IMR-90 (cell line): Measurements from ENCODE around the gene ANLN. TPM values are rescaled to one million over a fixed set of nuclear protein-coding genes. Genes with fewer than 3 reads are reported as not detected.
A peak's percentile ranks its signal among the peaks of the same experiment; 100 is the strongest.

Experiments used
- ATAC-seq: fragments of 200-7000 bp; cut with Tn5 transposase; 2 replicates; pipeline ENCODE4 v1.9.1; 2020; ENCODE audit warnings: low read depth, mild to moderate bottlenecking, moderate library complexity
- BruUV-seq: library from RNA; stranded (reverse); fragments of 400-500 nt; replicated peaks from 2 replicates; lab custom pipeline; 2021; lab: Mats Ljungman, UMichigan
- CTCF ChIA-PET: fragments of 300-600 bp; formaldehyde crosslinking; extraction: SDS; loops from one replicate; lab custom pipeline; 2021; ENCODE audit warnings: antibody characterized with exemption; lab: Yijun Ruan, JAX
- POLR2A ChIA-PET: fragments of 300-600 bp; sonication (Branson Sonifier 250); formaldehyde crosslinking; loops from one replicate; lab custom pipeline; 2022; ENCODE audit warnings: antibody characterized with exemption; ENCODE audit not compliant: unreplicated experiment; lab: Charles Lee
- DNase-seq: peaks from one replicate; pipeline ENCODE4 v3.0.0; 2013
- H2AFZ ChIP-seq: replicated peaks from 2 replicates; pipeline ENCODE3; 2013; ENCODE audit warnings: low read length, mild to moderate bottlenecking; ENCODE audit not compliant: poor library complexity
- H2AK5ac ChIP-seq: 2 replicates; pipeline ENCODE4 v1.6.1; 2013; ENCODE audit warnings: low read depth, low read length, inconsistent platforms
- H2AK9ac ChIP-seq: replicated peaks from 2 replicates; pipeline ENCODE3; 2013; ENCODE audit warnings: mild to moderate bottlenecking, low read depth, low read length, moderate library complexity; ENCODE audit not compliant: poor library complexity
- H2BK120ac ChIP-seq: 2 replicates; pipeline ENCODE4 v1.6.1; 2013; ENCODE audit warnings: low read depth, low read length, inconsistent platforms
- H2BK15ac ChIP-seq: 3 replicates; pipeline ENCODE4 v1.6.1; 2013; ENCODE audit warnings: low read depth, low read length, inconsistent platforms
- H2BK20ac ChIP-seq: 2 replicates; pipeline ENCODE4 v1.6.1; 2013; ENCODE audit warnings: low read depth, mild to moderate bottlenecking, inconsistent platforms, low read length, moderate library complexity
- H2BK5ac ChIP-seq: 2 replicates; pipeline ENCODE4 v1.6.1; 2013; ENCODE audit warnings: mild to moderate bottlenecking, low read depth, low read length, inconsistent platforms; ENCODE audit not compliant: poor library complexity, severe bottlenecking
- H3K14ac ChIP-seq: replicated peaks from 2 replicates; pipeline ENCODE4 v1.6.1; 2013; ENCODE audit warnings: low read depth, low read length, inconsistent platforms
- H3K18ac ChIP-seq: 2 replicates; pipeline ENCODE4 v1.6.1; 2013; ENCODE audit warnings: low read depth, low read length, control low read depth
- H3K23ac ChIP-seq: 2 replicates; pipeline ENCODE4 v1.6.1; 2013; ENCODE audit warnings: low read depth, low read length, inconsistent platforms
- H3K27ac ChIP-seq: 2 replicates; pipeline ENCODE4 v1.5.1; 2013; ENCODE audit warnings: mild to moderate bottlenecking, control low read depth, low read length; ENCODE audit not compliant: insufficient read depth
- H3K27me3 ChIP-seq: 2 replicates; pipeline ENCODE4 v1.6.1; 2013; ENCODE audit warnings: low read length; ENCODE audit not compliant: control insufficient read depth, insufficient read depth
- H3K36me3 ChIP-seq: 2 replicates; pipeline ENCODE4 v1.6.1; 2013; ENCODE audit warnings: low read length, mixed read lengths; ENCODE audit not compliant: control insufficient read depth, insufficient read depth
- H3K4ac ChIP-seq: 2 replicates; pipeline ENCODE4 v1.6.1; 2013; ENCODE audit warnings: low read depth, low read length, inconsistent platforms
- H3K4me1 ChIP-seq: 2 replicates; pipeline ENCODE4 v1.6.1; 2013; ENCODE audit warnings: low read length, mixed read lengths; ENCODE audit not compliant: control insufficient read depth, insufficient read depth
- H3K4me2 ChIP-seq: 2 replicates; pipeline ENCODE4 v1.6.1; 2013; ENCODE audit warnings: low read depth, mild to moderate bottlenecking, control low read depth, low read length, moderate library complexity
- H3K4me3 ChIP-seq: 2 replicates; pipeline ENCODE4 v1.5.1; 2013; ENCODE audit warnings: low read depth, mild to moderate bottlenecking, control low read depth, low read length, moderate library complexity; ENCODE audit not compliant: insufficient read depth
- H3K56ac ChIP-seq: 2 replicates; pipeline ENCODE4 v1.6.1; 2013; ENCODE audit warnings: low read length, inconsistent platforms; ENCODE audit not compliant: insufficient read depth; ENCODE audit errors: extremely low read depth
- H3K79me1 ChIP-seq, 2 experiments: 2 replicates each; pipeline ENCODE4 v1.6.1; 2013; ENCODE audit warnings: low read length in 2 of 2, inconsistent platforms in 1 of 2, low read depth in 1 of 2
- H3K9ac ChIP-seq: 2 replicates; pipeline ENCODE4 v1.6.1; 2013; ENCODE audit warnings: low read depth, low read length, control low read depth
- H3K9me1 ChIP-seq: 2 replicates; pipeline ENCODE4 v1.6.1; 2013; ENCODE audit warnings: low read length, inconsistent platforms; ENCODE audit not compliant: insufficient read depth
- H3K9me3 ChIP-seq: 2 replicates; pipeline ENCODE4 v1.6.1; 2013; ENCODE audit warnings: low read length; ENCODE audit not compliant: control insufficient read depth, insufficient read depth
- H4K20me1 ChIP-seq: 2 replicates; pipeline ENCODE4 v1.6.1; 2013; ENCODE audit warnings: low read length, inconsistent platforms; ENCODE audit not compliant: insufficient read depth
- H4K5ac ChIP-seq: 2 replicates; pipeline ENCODE4 v1.6.1; 2013; ENCODE audit warnings: mild to moderate bottlenecking, low read depth, low read length, control low read depth
- H4K8ac ChIP-seq, 2 experiments: 2 replicates each; pipeline ENCODE4 v1.6.1; 2013; ENCODE audit warnings: low read depth in 2 of 2, low read length in 2 of 2, control low read depth in 1 of 2, inconsistent platforms in 1 of 2
- H4K91ac ChIP-seq: 2 replicates; pipeline ENCODE4 v1.6.1; 2013; ENCODE audit warnings: low read depth, low read length, inconsistent platforms; ENCODE audit not compliant: insufficient read depth
- CEBPB ChIP-seq: IDR thresholded peaks from 2 replicates; pipeline ENCODE4 v1.6.1; 2012; ENCODE audit warnings: low read depth, low read length, improper control_type of control experiment
- FOS ChIP-seq: fragments of 150-350 bp; IDR thresholded peaks from 2 replicates; pipeline ENCODE4 v1.6.1; 2016; ENCODE audit warnings: low read depth, low read length
- MAFK ChIP-seq: IDR thresholded peaks from 2 replicates; pipeline ENCODE4 v1.6.1; 2012; ENCODE audit warnings: low read depth, low read length, improper control_type of control experiment
- MXI1 ChIP-seq: IDR thresholded peaks from 2 replicates; pipeline ENCODE4 v1.6.1; 2012; ENCODE audit warnings: low read depth, mild to moderate bottlenecking, low read length, moderate library complexity, borderline replicate concordance
- POLR2A ChIP-seq: IDR thresholded peaks from 2 replicates; pipeline ENCODE4 v1.6.1; 2012; ENCODE audit warnings: mild to moderate bottlenecking, low read depth, low read length
- RFX5 ChIP-seq: IDR thresholded peaks from 2 replicates; pipeline ENCODE4 v1.8.0; 2012; ENCODE audit warnings: low read depth, mild to moderate bottlenecking, low read length, moderate library complexity
- WGBS, 2 experiments: methylation state at CpG; one replicate each; pipeline versions ENCODE4 v1.1.5 to v1.1.7; 2013; ENCODE audit warnings: missing lambda C conversion rate in 2 of 2; ENCODE audit not compliant: insufficient read length in 1 of 2; ENCODE audit errors: extremely low coverage in 2 of 2; 5-methylcytosine and 5-hydroxymethylcytosine counted together
- dilution Hi-C: fragments of 300-500 bp; cut with HindIII; formaldehyde crosslinking; loops from one replicate; pipeline ENCODE4 v1.14.3; 2018; ENCODE audit warnings: low sequenced_read_pairs; ENCODE audit not compliant: unreplicated experiment
- in situ Hi-C: fragments of 300-500 bp; cut with MboI; formaldehyde crosslinking; loops from 3 replicates; pipeline ENCODE4 v1.14.3; 2019; ENCODE audit warnings: low sequenced_read_pairs, inconsistent platforms, mixed read lengths
- intact Hi-C: fragments of 100-400 bp; cut with micrococcal nuclease; formaldehyde crosslinking; loops from 2 replicates; pipeline ENCODE4 v1.10.0; 2022
- polyA plus RNA-seq, 3 experiments: library from polyadenylated mRNA; depleted of rRNA; stranded (reverse); fragments of >200 nt; gene quantifications; 2 replicates each; pipeline ENCODE4 v1.2.3, GENCODE V29; 2012; ENCODE audit warnings: low replicate concordance in 1 of 3
- total RNA-seq: library from RNA; depleted of rRNA; stranded (reverse); fragments of >200 nt; gene quantifications from 2 replicates; pipeline ENCODE4 v1.2.3, GENCODE V29; 2012
- TF ChIP-seq, protein P1 (sequence below): conservative IDR thresholded peaks from 2 replicates; pipeline ENCODE4 v1.5.1; 2012; ENCODE audit warnings: mild to moderate bottlenecking, low read depth, low read length, improper control_type of control experiment

Gene ANLN
- total and polyA plus RNA-seq, 2 of the 4 experiments (the other 2 are of a cell fraction) = 60.5 to 276 TPM

- DNase-seq (peak; percentile 75), ATAC-seq (0 out of 2 replicates have a peak, but pooled peaks have one; percentile 16)
- Histone ChIP-seq H3K4me2 (0 out of 2 replicates have a peak overlapping the region, but pooled peaks have one; percentile 46), H3K18ac (no peak overlapping the region), H3K27me3 (no peaks in the 10 kb centered on the region), H2AK5ac (no peak overlapping the region), H2BK120ac (peak overlapping the region; percentile 9; the same call in 1 of the 2 replicates), H2BK5ac (peak overlapping the region; percentile 95), H3K56ac (no peak overlapping the region), H3K9me1 (peaks cover 3% of the 10 kb centered on the region; the same call in 1 of the 2 replicates), H4K20me1 (peaks cover 7% of the 10 kb centered on the region; the same call in 1 of the 2 replicates), H3K9ac (no peak overlapping the region), H3K79me1 (peaks cover 4 to 35% of the 10 kb centered on the region in 2 experiments), H4K91ac (no peak overlapping the region), H2AFZ (no peak overlapping the region), H4K8ac (peak overlapping the region in 1 of 2 experiments; percentile 61; a peak in 3 of 4 replicates), H2BK20ac (no peak overlapping the region), H3K4me1 (peaks cover 11% of the 10 kb centered on the region), H3K14ac (no peak overlapping the region), H3K9me3 (peaks cover 2% of the 10 kb centered on the region), H3K36me3 (peaks cover 4% of the 10 kb centered on the region), H3K27ac (peak overlapping the region; percentile 19; the same call in 1 of the 2 replicates), H2AK9ac (no peak overlapping the region), H3K4ac (no peak overlapping the region), H2BK15ac (no peak overlapping the region; the same call in 2 of the 3 replicates), H3K23ac (no peak overlapping the region), H3K4me3 (no peak overlapping the region), H4K5ac (no peak overlapping the region)
- dilution Hi-C loops = no loop called here
- CTCF ChIA-PET = no interaction called here
- no CpG with 5 or more reads among the region's 4 CpGs for WGBS, 2 experiments
- intact Hi-C loops = no loop called here
- TF ChIP-seq CEBPB (no peak), RFX5 (no peak), FOS (peak; percentile 52; the same call in 1 of the 2 replicates), POLR2A (no peak), MAFK (no peak), MXI1 (no peak)
- TF ChIP-seq, protein P1, sequence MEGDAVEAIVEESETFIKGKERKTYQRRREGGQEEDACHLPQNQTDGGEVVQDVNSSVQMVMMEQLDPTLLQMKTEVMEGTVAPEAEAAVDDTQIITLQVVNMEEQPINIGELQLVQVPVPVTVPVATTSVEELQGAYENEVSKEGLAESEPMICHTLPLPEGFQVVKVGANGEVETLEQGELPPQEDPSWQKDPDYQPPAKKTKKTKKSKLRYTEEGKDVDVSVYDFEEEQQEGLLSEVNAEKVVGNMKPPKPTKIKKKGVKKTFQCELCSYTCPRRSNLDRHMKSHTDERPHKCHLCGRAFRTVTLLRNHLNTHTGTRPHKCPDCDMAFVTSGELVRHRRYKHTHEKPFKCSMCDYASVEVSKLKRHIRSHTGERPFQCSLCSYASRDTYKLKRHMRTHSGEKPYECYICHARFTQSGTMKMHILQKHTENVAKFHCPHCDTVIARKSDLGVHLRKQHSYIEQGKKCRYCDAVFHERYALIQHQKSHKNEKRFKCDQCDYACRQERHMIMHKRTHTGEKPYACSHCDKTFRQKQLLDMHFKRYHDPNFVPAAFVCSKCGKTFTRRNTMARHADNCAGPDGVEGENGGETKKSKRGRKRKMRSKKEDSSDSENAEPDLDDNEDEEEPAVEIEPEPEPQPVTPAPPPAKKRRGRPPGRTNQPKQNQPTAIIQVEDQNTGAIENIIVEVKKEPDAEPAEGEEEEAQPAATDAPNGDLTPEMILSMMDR = no peak
- no TSS peak for BruUV-seq
- POLR2A ChIA-PET = no interaction called here
- in situ Hi-C loops = no loop called here
Measured at GRCh38 chr7:36396150-36396549, 6.5 kb downstream of the ANLN start.
